Subcutaneous adipose tissue (tissue), 4 donors: ENCODE data around the gene APOA1. TPM values are rescaled to one million over a fixed set of nuclear protein-coding genes. Genes with fewer than 3 reads are reported as not detected.

Source experiments
- total RNA-seq, 4 donors: library from RNA; depleted of rRNA; stranded (reverse); fragments of >200 nt; gene quantifications; one replicate each; pipeline ENCODE4 v1.1.0, GENCODE V29; 2016
- TF ChIP-seq, protein P1 (sequence below): fragments of 450-650 bp; IDR thresholded peaks from one replicate; pipeline ENCODE4 v1.5.1; 2016; ENCODE audit warnings: low read depth, mild to moderate bottlenecking, control low read depth, antibody characterized with exemption, moderate library complexity

Gene APOA1
- total RNA-seq, 4 donors from 2014 or later, result not detected

DNA sequence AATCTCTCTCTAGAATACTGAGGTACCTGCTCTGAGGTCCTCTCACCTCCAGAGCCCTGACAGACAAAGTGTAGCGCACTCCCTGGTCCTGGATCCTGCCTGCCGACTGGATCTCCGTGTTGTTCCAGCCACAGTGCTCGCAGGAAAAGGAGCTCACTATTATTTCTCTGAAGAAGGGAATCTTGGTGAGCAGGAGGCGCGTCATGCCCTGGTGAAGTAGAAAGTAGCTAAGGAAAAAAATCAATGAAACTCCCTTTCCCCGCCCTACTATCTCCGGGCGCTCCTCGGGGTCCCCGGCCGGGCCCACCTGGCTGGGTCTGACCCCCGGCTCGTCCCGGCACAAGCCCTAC lies 50.0 kb downstream of the APOA1 start:
- TF ChIP-seq, protein P1, sequence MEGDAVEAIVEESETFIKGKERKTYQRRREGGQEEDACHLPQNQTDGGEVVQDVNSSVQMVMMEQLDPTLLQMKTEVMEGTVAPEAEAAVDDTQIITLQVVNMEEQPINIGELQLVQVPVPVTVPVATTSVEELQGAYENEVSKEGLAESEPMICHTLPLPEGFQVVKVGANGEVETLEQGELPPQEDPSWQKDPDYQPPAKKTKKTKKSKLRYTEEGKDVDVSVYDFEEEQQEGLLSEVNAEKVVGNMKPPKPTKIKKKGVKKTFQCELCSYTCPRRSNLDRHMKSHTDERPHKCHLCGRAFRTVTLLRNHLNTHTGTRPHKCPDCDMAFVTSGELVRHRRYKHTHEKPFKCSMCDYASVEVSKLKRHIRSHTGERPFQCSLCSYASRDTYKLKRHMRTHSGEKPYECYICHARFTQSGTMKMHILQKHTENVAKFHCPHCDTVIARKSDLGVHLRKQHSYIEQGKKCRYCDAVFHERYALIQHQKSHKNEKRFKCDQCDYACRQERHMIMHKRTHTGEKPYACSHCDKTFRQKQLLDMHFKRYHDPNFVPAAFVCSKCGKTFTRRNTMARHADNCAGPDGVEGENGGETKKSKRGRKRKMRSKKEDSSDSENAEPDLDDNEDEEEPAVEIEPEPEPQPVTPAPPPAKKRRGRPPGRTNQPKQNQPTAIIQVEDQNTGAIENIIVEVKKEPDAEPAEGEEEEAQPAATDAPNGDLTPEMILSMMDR, result no peak

DNA sequence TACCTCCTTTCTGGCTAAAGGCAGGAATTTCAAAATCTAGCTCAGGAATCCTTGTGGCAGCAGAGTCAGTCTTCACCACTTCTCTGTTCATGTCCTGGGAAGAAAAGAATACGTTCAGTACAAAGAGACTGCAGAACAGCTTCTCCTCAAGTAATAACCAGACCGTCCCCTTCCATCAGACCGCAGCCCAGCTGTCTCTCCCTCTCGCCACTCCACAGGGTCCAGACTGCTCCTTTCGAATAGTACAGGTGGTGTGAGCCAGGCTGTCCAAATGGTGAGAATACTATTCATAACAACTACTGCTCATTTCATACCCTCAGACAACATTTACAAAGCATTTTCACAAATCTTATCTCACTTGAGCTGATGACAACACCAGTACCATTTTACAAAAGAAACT lies 50.5 kb downstream of the APOA1 start:
- TF ChIP-seq, protein P1, result no peak

DNA sequence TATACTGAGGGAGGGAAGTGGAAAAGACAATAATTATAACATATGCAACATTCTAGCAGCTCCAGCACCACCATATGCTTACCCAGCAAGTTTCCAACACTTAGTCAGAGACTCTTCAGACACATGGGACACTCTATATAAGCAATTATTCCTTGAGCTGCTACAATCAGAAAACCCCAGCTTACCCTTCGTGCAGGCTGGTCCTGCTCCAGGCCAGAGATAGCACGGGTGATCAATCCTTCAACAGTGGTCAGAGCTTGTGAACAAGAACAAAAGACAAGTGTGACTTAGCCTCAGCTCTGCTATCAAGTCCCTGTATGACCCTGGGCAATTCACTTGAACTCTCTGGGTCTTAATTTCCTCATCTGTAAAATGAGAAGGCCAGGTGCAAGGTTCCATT lies 51.1 kb downstream of the APOA1 start:
- TF ChIP-seq, protein P1, result no peak

Other genes starting within 250 kb of the APOA1 start
- 10 to 100 TPM; 11.0 to 12.8 (median 12.5) TPM for gene BUD13, start 64.6 kb downstream of the APOA1 start, total RNA-seq
- gene ZPR1, start 49.6 kb downstream of the APOA1 start, total RNA-seq, result 10 to 100 TPM; 27.6 to 39.4 (median 31.2) TPM
- not detected for gene APOA5, start 45.7 kb downstream of the APOA1 start, total RNA-seq
- gene APOA4, start 14.3 kb downstream of the APOA1 start, total RNA-seq, result not detected
- gene APOC3, start 7.7 kb downstream of the APOA1 start, total RNA-seq, result not detected